ENCODE data around the gene NPRL2.

NPRL2 gene

GRCh38 chr3:50370594-50370993, 20.0 kb upstream of the NPRL2 start:
- TF ChIP-seq CTCF (IDR thresholded peaks at IDR 0.05; ENCODE audit: low read depth, low read length), result peak; percentile 46
- Histone ChIP-seq H3K36me3 (peaks cover 2% of the 10 kb centered on the region; the same call in 1 of the 2 replicates), H3K4me1 (peaks cover 28% of the 10 kb centered on the region), H3K4me3 (ENCODE audit: low read depth, low read length) (no peak overlapping the region), H3K27me3 (no peaks in the 10 kb centered on the region), H3K9me3 (no peaks in the 10 kb centered on the region)
- peak; percentile 63 for DNase-seq

GRCh38 chr3:50369012-50369670, 18.6 kb upstream of the NPRL2 start:
- no peak for TF ChIP-seq CTCF (IDR thresholded peaks at IDR 0.05; ENCODE audit: low read depth, low read length)
- Histone ChIP-seq H3K36me3 (peaks cover 5% of the 10 kb centered on the region; the same call in 1 of the 2 replicates), H3K4me1 (peaks cover 28% of the 10 kb centered on the region), H3K27me3 (no peaks in the 10 kb centered on the region), H3K4me3 (ENCODE audit: low read depth, low read length) (no peak overlapping the region), H3K9me3 (no peaks in the 10 kb centered on the region)
- no peak for DNase-seq

GRCh38 chr3:50365842-50366220, 15.3 kb upstream of the NPRL2 start:
- peaks cover 4% of the 10 kb centered on the region; the same call in 1 of the 2 replicates for H3K36me3 ChIP-seq
- no peak for TF ChIP-seq CTCF (IDR thresholded peaks at IDR 0.05; ENCODE audit: low read depth, low read length)
- peaks cover 5% of the 10 kb centered on the region for H3K4me1 ChIP-seq
- no peak for DNase-seq
- no peaks in the 10 kb centered on the region for H3K9me3 ChIP-seq
- no peak overlapping the region for H3K4me3 ChIP-seq (ENCODE audit: low read depth, low read length)
- H3K27me3 ChIP-seq, result no peaks in the 10 kb centered on the region

GRCh38 chr3:50365080-50365841, 14.7 kb upstream of the NPRL2 start:
- TF ChIP-seq CTCF (IDR thresholded peaks at IDR 0.05; ENCODE audit: low read depth, low read length), result no peak
- DNase-seq, result peak; percentile 40

DNA sequence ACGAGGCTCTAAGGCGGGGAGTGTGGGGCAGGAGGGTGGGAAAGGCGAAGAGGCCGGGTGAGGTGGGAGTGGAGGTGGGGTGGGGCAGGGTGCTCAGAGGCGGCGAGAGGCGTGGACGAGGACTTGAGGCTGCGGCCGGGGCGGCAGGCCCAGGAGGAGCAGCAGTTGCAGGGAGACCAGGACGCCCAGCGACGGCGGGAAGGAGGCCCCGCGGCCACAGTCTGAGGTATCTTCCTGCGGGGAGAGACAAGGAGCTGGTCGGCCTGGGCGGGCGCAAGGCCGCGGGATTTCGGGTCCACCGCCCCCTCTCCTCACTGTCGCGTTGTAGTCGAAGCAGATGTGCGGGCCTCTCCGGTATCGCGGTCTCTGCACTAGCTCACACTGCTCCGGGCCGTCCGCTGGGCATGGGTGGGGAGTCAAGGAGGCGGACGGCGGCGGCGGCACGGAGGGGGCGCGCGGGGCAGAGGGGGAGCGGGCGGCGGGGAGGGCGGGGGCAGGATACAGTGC, 14.1 kb upstream of the NPRL2 start:
- DNase-seq, result no peak
- no peak for TF ChIP-seq CTCF (IDR thresholded peaks at IDR 0.05; ENCODE audit: low read depth, low read length)
- Histone ChIP-seq H3K4me3 (ENCODE audit: low read depth, low read length) (no peak overlapping the region), H3K36me3 (peaks cover 3% of the 10 kb centered on the region; the same call in 1 of the 2 replicates), H3K27me3 (no peaks in the 10 kb centered on the region), H3K4me1 (no peaks in the 10 kb centered on the region; the same call in 1 of the 2 replicates), H3K9me3 (no peaks in the 10 kb centered on the region)

More at GRCh38 chr3:50365080-50365841, 14.7 kb upstream of the NPRL2 start:
- Histone ChIP-seq H3K9me3 (no peaks in the 10 kb centered on the region), H3K27me3 (no peaks in the 10 kb centered on the region), H3K4me3 (ENCODE audit: low read depth, low read length) (no peak overlapping the region), H3K4me1 (no peaks in the 10 kb centered on the region; the same call in 1 of the 2 replicates), H3K36me3 (peaks cover 3% of the 10 kb centered on the region; the same call in 1 of the 2 replicates)

- Histone ChIP-seq H3K9me3 (no peaks in the 10 kb centered on the region), H3K36me3 (peaks cover 6% of the 10 kb centered on the region), H3K27me3 (no peaks in the 10 kb centered on the region), H3K4me1 (no peaks in the 10 kb centered on the region), H3K4me3 (ENCODE audit: low read depth, low read length) (peak overlapping the region; percentile 78)
- DNase-seq, result no peak
- TF ChIP-seq CTCF (IDR thresholded peaks at IDR 0.05; ENCODE audit: low read depth, low read length), result no peak
These were observed 9.2 kb upstream of the NPRL2 start for GRCh38 chr3:50359760-50360110.
